GM23248 (cell line): ENCODE results near the gene ENTR1. TPM values are rescaled to one million over a fixed set of nuclear protein-coding genes. Genes with fewer than 3 reads are reported as not detected.

Source experiments
- DNase-seq: peaks from one replicate; pipeline ENCODE4 v3.0.0-alpha.2; 2015
- H2AFZ ChIP-seq: fragments of 200-600 bp; sonication (generic); 2 replicates; pipeline ENCODE4 v1.6.1; 2016; ENCODE audit warnings: antibody characterized with exemption
- H3F3A ChIP-seq: fragments of 200-600 bp; sonication (generic); 2 replicates; pipeline ENCODE4 v1.6.1; 2016; ENCODE audit warnings: mild to moderate bottlenecking, antibody characterized with exemption, mixed run types; ENCODE audit not compliant: insufficient read depth
- H3K27ac ChIP-seq: fragments of 200-600 bp; sonication (generic); 2 replicates; pipeline ENCODE4 v1.5.1; 2016; ENCODE audit warnings: mild to moderate bottlenecking
- H3K27me3 ChIP-seq: fragments of 200-600 bp; sonication (generic); replicated peaks from 2 replicates; pipeline ENCODE4 v1.6.1; 2016; ENCODE audit warnings: mild to moderate bottlenecking; ENCODE audit not compliant: insufficient read depth
- H3K36me3 ChIP-seq: fragments of 200-600 bp; sonication (generic); 2 replicates; pipeline ENCODE4 v1.6.1; 2016; ENCODE audit warnings: low read depth, mild to moderate bottlenecking
- H3K4me1 ChIP-seq: fragments of 200-600 bp; sonication (generic); 2 replicates; pipeline ENCODE4 v1.6.1; 2016; ENCODE audit warnings: mild to moderate bottlenecking; ENCODE audit not compliant: insufficient read depth
- H3K4me2 ChIP-seq: fragments of 200-600 bp; sonication (generic); one replicate; pipeline ENCODE4 v1.6.1; 2016; ENCODE audit warnings: mild to moderate bottlenecking; ENCODE audit not compliant: unreplicated experiment
- H3K4me3 ChIP-seq: fragments of 200-600 bp; sonication (generic); 2 replicates; pipeline ENCODE4 v1.5.1; 2016; ENCODE audit warnings: mild to moderate bottlenecking
- H3K79me2 ChIP-seq: fragments of 200-600 bp; sonication (generic); 2 replicates; pipeline ENCODE4 v1.6.1; 2016; ENCODE audit warnings: mild to moderate bottlenecking; ENCODE audit not compliant: insufficient read depth
- H3K9ac ChIP-seq: fragments of 200-600 bp; sonication (generic); 2 replicates; pipeline ENCODE4 v1.6.1; 2016; ENCODE audit warnings: mild to moderate bottlenecking
- H3K9me2 ChIP-seq: fragments of 200-600 bp; sonication (generic); 2 replicates; pipeline ENCODE4 v1.6.1; 2016; ENCODE audit warnings: mixed run types, mild to moderate bottlenecking, moderate library complexity; ENCODE audit not compliant: insufficient read depth
- H3K9me3 ChIP-seq: fragments of 200-600 bp; sonication (generic); one replicate; pipeline ENCODE4 v1.6.1; 2017; ENCODE audit warnings: low read depth
- H4K20me1 ChIP-seq: fragments of 200-600 bp; sonication (generic); 2 replicates; pipeline ENCODE4 v1.6.0; 2016; ENCODE audit not compliant: insufficient read depth
- EZH2 ChIP-seq: fragments of 200-600 bp; sonication (generic); IDR thresholded peaks from 2 replicates; pipeline ENCODE4 v1.6.1; 2018; ENCODE audit warnings: antibody characterized with exemption, mild to moderate bottlenecking; ENCODE audit not compliant: insufficient read depth, poor library complexity, severe bottlenecking
- EZH2phosphoT487 ChIP-seq: fragments of 200-600 bp; sonication (generic); IDR thresholded peaks from 2 replicates; pipeline ENCODE4 v1.6.1; 2018; ENCODE audit warnings: antibody characterized with exemption, moderate library complexity, mild to moderate bottlenecking, low read depth; ENCODE audit not compliant: insufficient read depth
- WGBS, 2 experiments: methylation state at CpG; one replicate each; pipeline ENCODE4 v1.1.6; 2015 to 2017; ENCODE audit warnings: low lambda C conversion rate in 2 of 2, low coverage in 1 of 2; ENCODE audit errors: missing lambda C conversion rate in 2 of 2; 5-methylcytosine and 5-hydroxymethylcytosine counted together
- in situ Hi-C: fragments of 300-500 bp; cut with MboI; formaldehyde crosslinking; loops from 2 replicates; pipeline ENCODE4 v1.15.0; 2020
- polyA plus RNA-seq: library from polyadenylated mRNA; unstranded; fragments of >200 nt; fragmentation: Nextera tagmentation; extraction: Ambion mirVana; gene quantifications from 2 replicates; pipeline ENCODE4 v1.2.1, GENCODE V29; 2016
- total RNA-seq: library from RNA; depleted of rRNA; stranded (reverse); fragments of >200 nt; shearing (Covaris generic); gene quantifications from 2 replicates; pipeline ENCODE4 v1.2.3, GENCODE V29; 2014

Gene ENTR1
- total and polyA plus RNA-seq, 2 experiments from 2014 or later: 11.2 to 36.4 TPM

GRCh38 chr9:136389396-136389795 is 21.0 kb downstream of the ENTR1 start:
- Histone ChIP-seq H3K27ac (no peak overlapping the region), H3K9me3 (no peaks in the 10 kb centered on the region), H3K4me2 (no peak overlapping the region), H4K20me1 (no peaks in the 10 kb centered on the region), H3K27me3 (no peaks in the 10 kb centered on the region), H2AFZ (no peak overlapping the region), H3K36me3 (peaks cover 23% of the 10 kb centered on the region; the same call in 1 of the 2 replicates), H3K79me2 (no peaks in the 10 kb centered on the region), H3K4me3 (no peak overlapping the region), H3K9me2 (no peaks in the 10 kb centered on the region), H3K4me1 (no peaks in the 10 kb centered on the region), H3K9ac (no peak overlapping the region), H3F3A (no peaks in the 10 kb centered on the region)
- in situ Hi-C loops: no loop called here
- no peak for TF ChIP-seq EZH2
- TF ChIP-seq EZH2phosphoT487: no peak
- WGBS, 2 experiments: 89 to 90% methylated on average over 13 to 14 of the region's 14 CpGs
- no peak for DNase-seq

DNA sequence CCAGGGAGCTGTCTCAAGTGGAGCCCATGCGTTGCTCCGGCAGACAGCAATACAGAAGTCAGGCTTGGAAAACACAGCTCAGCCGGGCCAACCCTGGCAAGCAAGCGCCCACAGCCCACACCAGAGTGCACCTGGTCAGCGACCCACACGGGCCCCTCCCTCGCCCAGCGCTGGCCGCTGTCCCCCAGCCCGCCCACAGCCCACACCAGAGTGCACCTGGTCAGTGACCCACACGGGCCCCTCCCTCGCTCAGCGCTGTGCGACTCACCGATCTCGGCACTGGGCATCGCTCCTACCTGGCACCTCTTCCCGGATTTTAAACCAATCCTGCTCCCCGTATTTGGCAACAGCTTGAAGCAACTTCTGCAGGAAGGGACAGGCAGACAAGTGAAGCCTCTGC is 23.2 kb downstream of the ENTR1 start:
- in situ Hi-C loops: no loop called here
- no peak overlapping the region for H2AFZ ChIP-seq
- no peaks in the 10 kb centered on the region for H3K9me2 ChIP-seq
- no peak overlapping the region for H3K9ac ChIP-seq
- no peak overlapping the region for H3K4me3 ChIP-seq
- WGBS, 2 experiments: 98 to 99% methylated on average over 11 to 18 of the region's 19 CpGs
- no peak overlapping the region for H3K27ac ChIP-seq
- H3K27me3 ChIP-seq: no peaks in the 10 kb centered on the region
- TF ChIP-seq EZH2: no peak
- no peaks in the 10 kb centered on the region for H4K20me1 ChIP-seq
- no peaks in the 10 kb centered on the region for H3K79me2 ChIP-seq
- H3K4me1 ChIP-seq: no peaks in the 10 kb centered on the region
- no peaks in the 10 kb centered on the region for H3K9me3 ChIP-seq
- H3F3A ChIP-seq: no peaks in the 10 kb centered on the region
- H3K36me3 ChIP-seq: peaks cover 23% of the 10 kb centered on the region; the same call in 1 of the 2 replicates
- DNase-seq: no peak
- H3K4me2 ChIP-seq: no peak overlapping the region

GRCh38 chr9:136386018-136386417 is 24.4 kb downstream of the ENTR1 start:
- 92 to 97% methylated on average over 13 of the region's 13 CpGs for WGBS, 2 experiments
- H3K9me3 ChIP-seq: no peaks in the 10 kb centered on the region
- no peak overlapping the region for H2AFZ ChIP-seq
- no peak overlapping the region for H3K9ac ChIP-seq
- in situ Hi-C loops: no loop called here
- H3K4me2 ChIP-seq: no peak overlapping the region
- no peak overlapping the region for H3K4me3 ChIP-seq
- H3K27me3 ChIP-seq: no peaks in the 10 kb centered on the region
- DNase-seq: no peak
- H3K27ac ChIP-seq: no peak overlapping the region
- no peaks in the 10 kb centered on the region for H3K79me2 ChIP-seq
- no peaks in the 10 kb centered on the region for H3F3A ChIP-seq
- TF ChIP-seq EZH2: no peak
- no peak for TF ChIP-seq EZH2phosphoT487
- no peaks in the 10 kb centered on the region for H3K4me1 ChIP-seq
- peaks cover 19% of the 10 kb centered on the region; the same call in 1 of the 2 replicates for H3K36me3 ChIP-seq
- no peaks in the 10 kb centered on the region for H4K20me1 ChIP-seq
- H3K9me2 ChIP-seq: no peaks in the 10 kb centered on the region

GRCh38 chr9:136385015-136385414 is 25.4 kb downstream of the ENTR1 start:
- no peak overlapping the region for H2AFZ ChIP-seq

GRCh38 chr9:136383436-136383835 is 27.0 kb downstream of the ENTR1 start:
- in situ Hi-C loops: no loop called here
- Histone ChIP-seq H3K4me3 (no peak overlapping the region), H3K9me2 (no peaks in the 10 kb centered on the region), H3F3A (no peaks in the 10 kb centered on the region), H3K27ac (no peak overlapping the region), H3K79me2 (no peaks in the 10 kb centered on the region), H3K36me3 (peaks cover 12% of the 10 kb centered on the region; the same call in 1 of the 2 replicates), H3K9ac (no peak overlapping the region), H3K4me2 (no peak overlapping the region), H2AFZ (no peak overlapping the region), H3K27me3 (no peaks in the 10 kb centered on the region), H3K9me3 (no peaks in the 10 kb centered on the region), H4K20me1 (no peaks in the 10 kb centered on the region), H3K4me1 (no peaks in the 10 kb centered on the region)
- TF ChIP-seq EZH2phosphoT487 (no peak), EZH2 (no peak)
- DNase-seq: no peak
- 94 to 95% methylated on average over 16 to 20 of the region's 20 CpGs for WGBS, 2 experiments

More at GRCh38 chr9:136385015-136385414, 25.4 kb downstream of the ENTR1 start:
- no peak overlapping the region for H3K4me2 ChIP-seq
- 93 to 94% methylated on average over 11 of the region's 11 CpGs for WGBS, 2 experiments
- TF ChIP-seq EZH2phosphoT487 (no peak), EZH2 (no peak)
- DNase-seq: no peak
- no peaks in the 10 kb centered on the region for H3F3A ChIP-seq
- no peaks in the 10 kb centered on the region for H3K9me2 ChIP-seq
- in situ Hi-C loops: no loop called here
- H3K27me3 ChIP-seq: no peaks in the 10 kb centered on the region
- H3K9me3 ChIP-seq: no peaks in the 10 kb centered on the region
- H3K36me3 ChIP-seq: peaks cover 19% of the 10 kb centered on the region; the same call in 1 of the 2 replicates
- H4K20me1 ChIP-seq: no peaks in the 10 kb centered on the region
- H3K79me2 ChIP-seq: no peaks in the 10 kb centered on the region
- H3K27ac ChIP-seq: no peak overlapping the region
- H3K4me3 ChIP-seq: no peak overlapping the region
- H3K4me1 ChIP-seq: no peaks in the 10 kb centered on the region
- H3K9ac ChIP-seq: no peak overlapping the region
